HG03064 (cell line): ENCODE measurements around the gene DCP2.

Source experiments
- ATAC-seq: cut with Tn5 transposase; IDR thresholded peaks from one replicate; pipeline ENCODE4 v1.9.1; 2021; ENCODE audit warnings: low read depth; ENCODE audit not compliant: unreplicated experiment

The DCP2 gene

DNA sequence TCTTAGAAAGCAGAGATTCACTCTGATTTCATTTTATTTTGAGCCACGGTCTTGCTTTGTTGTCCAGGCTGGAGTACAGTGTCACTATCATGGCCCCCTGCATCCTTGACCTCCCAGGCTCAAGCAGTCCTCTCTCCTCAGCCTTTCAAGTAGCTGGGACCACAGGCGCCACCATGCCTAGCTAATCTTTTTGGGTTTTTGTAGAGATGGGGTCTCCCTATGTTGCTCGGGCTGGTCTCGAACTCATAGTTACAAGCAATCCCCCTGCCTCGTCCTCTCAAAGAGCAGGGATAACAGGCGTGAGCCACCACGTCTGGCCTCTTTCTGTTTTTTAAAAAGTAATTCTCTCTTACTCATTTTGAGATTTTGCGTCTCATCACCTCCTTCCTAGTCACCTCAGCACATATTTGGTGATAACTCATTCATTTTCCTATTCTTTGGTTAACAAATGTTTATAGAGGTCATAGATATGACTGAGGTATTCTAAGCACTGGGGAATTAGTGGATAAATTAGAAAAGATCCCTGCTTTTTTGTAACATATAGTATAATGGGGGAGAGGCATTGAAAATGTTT, 10.8 kb upstream of the DCP2 start:
- no peak for ATAC-seq

DNA sequence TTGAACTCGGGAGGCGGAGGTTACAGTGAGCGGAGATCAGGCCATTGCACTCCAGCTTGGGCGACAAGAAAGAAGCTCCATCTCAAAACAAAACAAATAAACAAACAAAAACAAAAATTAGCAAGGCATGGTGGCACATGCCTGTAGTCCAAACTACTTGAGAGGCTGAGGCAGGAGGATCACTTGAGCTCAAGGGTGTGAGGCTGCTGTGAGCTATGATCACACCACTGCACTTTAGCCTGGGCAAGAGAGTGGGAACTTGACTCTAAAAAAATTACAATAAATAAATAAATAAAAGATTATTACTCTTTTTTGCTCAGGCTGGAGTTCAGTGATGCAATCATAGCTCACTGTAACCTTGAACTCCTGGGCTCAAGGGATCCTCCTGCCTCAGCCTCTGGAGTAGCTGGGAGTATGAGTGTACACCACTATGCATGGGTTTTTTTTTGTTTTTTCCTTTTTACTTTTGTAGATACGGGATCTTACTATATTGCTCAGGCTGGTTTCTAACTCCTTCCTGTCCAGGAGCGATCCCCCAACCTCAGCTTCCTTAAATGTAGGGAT, 9.0 kb upstream of the DCP2 start:
- no peak for ATAC-seq

DNA sequence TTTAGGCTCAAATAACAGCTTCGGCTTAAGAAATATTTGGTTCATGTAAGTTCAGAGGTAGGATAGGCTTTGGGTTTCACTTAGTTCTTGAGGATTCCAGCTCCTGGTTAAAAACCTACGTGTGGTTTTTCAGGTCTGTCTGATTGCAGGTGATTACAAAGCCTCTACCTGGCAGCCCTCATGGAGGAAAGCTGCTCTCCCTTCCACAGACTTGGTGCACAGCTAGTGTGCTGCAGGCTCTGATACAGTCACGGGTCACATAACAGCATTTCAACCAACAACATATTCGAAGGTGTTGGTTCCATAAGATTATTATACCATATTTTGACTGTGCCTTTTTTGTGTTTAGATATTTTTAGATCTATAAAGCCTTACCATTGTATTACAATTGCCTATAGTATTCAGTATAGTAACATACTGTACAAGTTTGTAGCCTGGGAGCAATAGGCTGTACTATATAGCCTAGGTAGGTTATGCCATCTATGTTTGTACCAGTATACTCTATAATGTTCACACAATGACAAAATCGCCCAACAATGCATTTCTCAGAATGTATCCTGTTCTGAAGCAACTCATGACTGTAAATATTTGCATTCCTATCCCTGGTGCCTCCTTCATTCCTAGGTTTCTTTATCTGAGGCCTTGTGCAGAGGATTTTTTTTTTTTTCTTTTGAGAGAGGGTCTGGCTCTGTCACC, 8.0 kb upstream of the DCP2 start:
- ATAC-seq: no peak

- ATAC-seq: no peak
Measured at GRCh38 chr5:112971276-112971675, 5.3 kb upstream of the DCP2 start.

DNA sequence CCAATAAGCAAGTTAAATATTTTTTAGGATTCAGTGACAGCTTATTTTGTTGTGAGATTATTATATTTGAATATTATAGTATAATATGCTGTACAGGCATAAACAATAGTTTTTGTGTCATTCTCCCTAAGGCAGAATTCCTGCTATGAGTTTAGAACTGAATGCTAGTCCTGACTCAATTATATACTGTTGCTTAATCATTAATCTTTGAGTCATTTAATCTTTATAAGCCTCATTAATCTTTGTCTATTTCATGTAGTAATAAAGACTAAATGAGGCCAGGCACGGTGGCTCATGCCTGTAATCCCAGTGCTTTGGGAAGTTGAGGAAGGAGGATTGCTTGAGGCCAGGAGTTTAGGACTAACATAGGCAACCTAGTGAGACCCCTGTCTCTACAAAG, 3.6 kb upstream of the DCP2 start:
- ATAC-seq: no peak

DNA sequence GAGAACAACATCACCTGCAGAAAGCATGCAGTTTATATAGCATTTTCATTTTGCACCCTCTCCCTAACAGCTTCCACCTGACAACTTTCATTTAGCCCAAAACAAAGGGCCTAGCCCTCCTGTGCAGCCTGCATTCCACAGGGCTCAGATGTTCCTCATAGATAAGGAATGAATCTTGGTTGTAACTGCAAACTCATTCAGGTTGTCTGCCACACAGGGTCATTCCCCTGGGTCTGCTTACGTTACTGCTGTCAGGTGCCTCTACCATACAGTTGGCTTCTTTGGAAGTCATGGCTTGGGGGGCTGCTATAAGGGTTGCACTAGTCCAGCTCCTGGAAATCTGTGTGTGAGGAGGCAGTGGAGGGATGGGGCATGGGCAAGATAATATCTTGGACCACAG, 2.7 kb upstream of the DCP2 start:
- no peak for ATAC-seq

- ATAC-seq: no peak
Measured at GRCh38 chr5:112974901-112975300, 1.7 kb upstream of the DCP2 start.

- ATAC-seq: peak; percentile 17
Measured at GRCh38 chr5:112975721-112976431, 722 bp upstream of the DCP2 start.

- ATAC-seq: no peak
Measured at GRCh38 chr5:112977440-112977861, 853 bp downstream of the DCP2 start.

DNA sequence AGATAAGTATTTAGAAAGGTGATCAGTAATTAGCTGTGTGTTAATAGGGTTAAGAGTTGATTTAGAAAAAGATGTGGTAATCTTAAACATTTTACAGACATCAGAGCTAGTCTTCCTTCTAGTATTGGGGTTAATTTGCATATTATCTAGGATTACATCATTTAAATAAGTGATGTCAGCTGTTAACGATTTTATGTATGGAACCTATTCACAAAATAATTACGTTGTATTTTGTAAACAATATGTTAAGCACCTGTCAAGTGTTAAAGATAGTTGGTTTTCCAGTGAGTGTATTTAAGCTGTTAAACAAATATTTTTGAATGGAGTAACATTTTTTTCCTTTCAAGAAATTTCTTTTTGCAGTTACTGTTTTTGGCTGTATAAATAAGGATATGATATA, 2.2 kb downstream of the DCP2 start:
- no peak for ATAC-seq

DNA sequence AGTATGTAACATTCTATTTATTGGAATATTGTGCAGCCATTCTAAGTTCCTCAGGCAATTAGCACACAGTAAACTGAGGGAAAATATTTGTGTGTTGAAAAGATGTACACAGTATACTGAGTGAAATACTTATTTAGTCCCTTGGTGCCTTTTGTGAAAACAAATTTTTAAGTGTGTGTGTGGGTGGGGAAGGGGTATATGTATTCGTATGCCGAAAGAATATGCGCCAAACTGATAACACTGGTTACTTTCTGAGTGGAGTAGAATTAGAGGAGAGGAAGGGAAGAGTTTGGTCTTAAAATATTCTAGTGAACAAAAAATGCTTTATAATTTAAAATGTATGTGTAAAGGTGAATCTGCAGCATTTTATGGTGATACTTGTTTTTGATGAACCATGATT, 3.1 kb downstream of the DCP2 start:
- no peak for ATAC-seq

GRCh38 chr5:112983363-112983762, 6.8 kb downstream of the DCP2 start:
- ATAC-seq: no peak

DNA sequence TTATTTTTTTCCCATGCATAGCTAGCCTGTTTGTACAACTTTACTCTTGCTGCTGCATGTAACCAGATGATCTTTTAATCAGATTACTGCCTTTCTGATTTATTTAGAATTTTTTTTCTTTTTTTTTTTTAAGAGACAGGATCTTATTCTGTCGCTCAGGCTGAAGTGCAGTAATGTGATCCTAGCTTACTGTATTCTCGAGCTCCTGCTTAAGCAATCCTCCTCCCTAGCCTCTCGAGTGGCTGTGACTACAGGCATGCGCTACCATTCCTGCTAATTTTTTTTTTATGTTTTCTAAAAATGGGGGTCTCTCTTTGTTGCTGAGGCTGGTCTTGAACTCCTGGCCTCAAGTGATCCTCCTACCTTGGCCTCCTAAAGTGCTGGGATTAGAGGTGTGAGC, 9.6 kb downstream of the DCP2 start:
- no peak for ATAC-seq

DNA sequence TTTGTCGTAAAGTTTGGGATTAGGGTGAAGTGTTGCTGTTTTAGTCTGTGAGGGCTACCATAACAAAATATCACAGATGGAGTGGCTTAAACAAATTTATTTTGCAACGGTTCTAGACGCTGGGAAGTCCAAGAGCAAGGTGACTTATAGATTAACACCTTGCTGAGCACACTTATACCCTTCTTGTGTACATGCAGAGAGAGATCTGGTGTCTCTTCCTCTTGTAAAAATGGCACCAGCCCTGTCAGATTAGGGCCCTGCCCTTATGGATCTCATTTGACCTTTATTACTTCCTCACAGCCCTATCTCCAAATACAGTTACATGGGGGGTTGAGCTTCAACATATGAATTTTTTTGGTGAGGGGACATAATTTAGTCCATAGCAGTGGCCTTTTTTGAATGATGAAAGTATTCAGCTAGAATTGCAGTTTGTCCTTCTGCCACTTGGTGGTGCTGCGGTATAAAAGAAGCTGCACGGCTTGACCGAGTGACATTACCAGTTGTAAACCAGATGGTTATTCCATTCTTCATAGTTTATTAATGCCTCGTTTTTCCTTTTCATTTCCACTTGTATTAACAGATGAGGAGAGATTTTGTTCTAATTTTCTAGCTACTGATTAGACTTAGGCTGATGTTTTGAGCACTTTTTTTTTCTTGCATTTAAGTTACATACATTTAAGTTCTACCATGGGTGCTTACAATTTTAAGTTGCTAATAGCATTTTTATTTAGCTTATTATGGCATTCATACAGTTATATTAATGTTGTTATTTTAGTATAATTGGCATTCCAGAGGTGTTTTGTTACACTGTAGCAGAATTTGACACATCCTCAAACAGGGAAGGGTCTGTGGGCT, 19.4 kb downstream of the DCP2 start:
- peak; percentile 81 for ATAC-seq

DNA sequence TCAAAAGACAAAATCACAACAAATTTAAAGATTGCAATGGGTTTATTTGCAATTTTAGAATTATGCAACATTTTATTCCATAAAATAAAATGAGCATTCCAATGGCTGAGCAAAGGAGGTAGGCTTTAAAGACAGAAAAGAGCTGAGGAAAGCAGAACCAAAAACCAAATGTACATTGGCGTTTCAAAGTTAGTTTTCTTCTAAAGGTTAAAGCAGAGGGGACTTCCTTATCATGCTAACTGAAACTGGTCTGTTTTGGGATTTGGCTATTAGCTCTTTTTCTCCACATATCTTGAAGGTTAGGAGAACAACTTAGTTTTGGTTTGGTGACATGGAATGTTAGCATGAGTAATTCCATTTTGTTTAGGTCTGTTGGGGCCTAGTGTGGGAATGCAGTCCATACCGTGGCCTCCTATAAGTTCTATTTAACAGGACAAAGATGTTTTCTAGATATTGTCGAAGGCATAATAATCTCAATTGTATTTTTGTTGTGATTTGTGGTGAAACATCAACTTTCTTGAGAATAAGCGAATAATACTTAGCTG, 20.3 kb downstream of the DCP2 start:
- no peak for ATAC-seq

DNA sequence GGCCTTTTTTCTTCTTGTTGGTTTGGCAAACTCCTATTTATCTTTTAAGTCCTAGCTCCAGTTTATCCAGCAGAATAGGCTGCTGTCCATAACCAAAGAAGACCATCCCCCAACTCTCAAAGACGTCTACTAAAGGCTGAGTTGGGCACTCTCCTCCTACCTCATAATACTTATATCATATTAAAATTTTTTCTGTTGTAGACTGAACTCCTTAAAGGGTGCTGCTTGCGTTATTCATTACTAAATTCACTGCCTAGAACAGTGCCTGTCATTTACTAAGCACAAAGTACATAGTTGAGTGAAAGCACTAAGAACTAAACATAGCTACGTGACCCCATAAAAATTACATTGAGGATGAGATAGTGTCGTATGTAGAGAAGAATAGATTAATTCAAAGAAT, 21.7 kb downstream of the DCP2 start:
- no peak for ATAC-seq

DNA sequence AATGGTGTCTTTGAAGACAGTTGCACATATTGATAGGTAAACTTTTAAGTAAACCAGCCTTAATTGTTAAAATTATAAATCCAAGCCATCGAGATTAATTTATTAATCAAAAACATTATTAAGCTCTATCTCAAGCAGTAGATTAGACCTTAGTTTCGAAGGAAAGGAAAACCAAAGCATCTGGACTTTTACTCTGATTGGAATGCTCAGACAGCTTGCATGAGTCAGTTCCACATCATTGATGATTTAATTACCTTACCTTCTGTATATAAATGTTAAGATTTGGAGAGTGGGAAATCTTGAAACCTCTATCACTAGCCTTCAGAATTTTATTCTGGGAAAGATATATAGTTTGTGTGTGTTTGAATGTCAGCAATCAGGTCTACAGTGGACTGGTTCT, 23.9 kb downstream of the DCP2 start:
- no peak for ATAC-seq

GRCh38 chr5:113002423-113002822, 25.8 kb downstream of the DCP2 start:
- no peak for ATAC-seq

GRCh38 chr5:113003763-113004162, 27.2 kb downstream of the DCP2 start:
- ATAC-seq: no peak

- no peak for ATAC-seq
Measured at GRCh38 chr5:113005454-113005853, 28.9 kb downstream of the DCP2 start.
